OCI-LY1 (cell line): ENCODE results near the gene HGFAC.

Experiments
- H2AFZ ChIP-seq: fragments of 200-600 bp; sonication (generic), shearing (Covaris generic); 2 replicates; pipeline ENCODE4 v1.6.0; 2014; ENCODE audit warnings: antibody characterized with exemption, mild to moderate bottlenecking, low read length
- H3F3A ChIP-seq: fragments of 200-600 bp; sonication (generic), shearing (Covaris generic); 2 replicates; pipeline ENCODE4 v1.6.0; 2014; ENCODE audit warnings: mild to moderate bottlenecking, antibody characterized with exemption, low read length, moderate library complexity; ENCODE audit not compliant: insufficient read depth
- H3K27ac ChIP-seq: fragments of 200-600 bp; sonication (generic); 2 replicates; pipeline ENCODE4 v1.5.1; 2014; ENCODE audit warnings: low read length, mixed run types, mild to moderate bottlenecking, low read depth; ENCODE audit not compliant: poor library complexity, severe bottlenecking
- H3K27me3 ChIP-seq: fragments of 200-600 bp; sonication (generic); 2 replicates; pipeline ENCODE4 v1.6.0; 2014; ENCODE audit warnings: antibody characterized with exemption, mild to moderate bottlenecking, low read length, moderate library complexity; ENCODE audit not compliant: insufficient read depth
- H3K36me3 ChIP-seq: fragments of 200-600 bp; sonication (generic); 2 replicates; pipeline ENCODE4 v1.6.1; 2014; ENCODE audit warnings: mild to moderate bottlenecking, antibody characterized with exemption, low read length, moderate library complexity, mixed read lengths; ENCODE audit not compliant: insufficient read depth
- H3K4me1 ChIP-seq: fragments of 200-600 bp; sonication (generic); 2 replicates; pipeline ENCODE4 v1.5.1; 2014; ENCODE audit warnings: mild to moderate bottlenecking, low read length, moderate library complexity; ENCODE audit not compliant: insufficient read depth, severe bottlenecking
- H3K4me2 ChIP-seq: fragments of 200-600 bp; sonication (generic), shearing (Covaris generic); 2 replicates; pipeline ENCODE4 v1.6.1; 2014; ENCODE audit warnings: low read length
- H3K4me3 ChIP-seq: fragments of 200-600 bp; sonication (generic); 2 replicates; pipeline ENCODE4 v1.5.1; 2014; ENCODE audit warnings: low read length, low read depth, mild to moderate bottlenecking, mixed read lengths; ENCODE audit not compliant: poor library complexity, severe bottlenecking
- H3K79me2 ChIP-seq: fragments of 200-600 bp; shearing (Covaris generic); 2 replicates; pipeline ENCODE4 v1.6.1; 2016; ENCODE audit warnings: mixed run types, low read length, mixed read lengths; ENCODE audit not compliant: insufficient read depth
- H3K9ac ChIP-seq: fragments of 200-600 bp; sonication (generic), shearing (Covaris generic); 2 replicates; pipeline ENCODE4 v1.6.1; 2014; ENCODE audit warnings: mild to moderate bottlenecking, low read length, mixed read lengths
- H3K9me2 ChIP-seq: fragments of 200-600 bp; sonication (generic), shearing (Covaris generic); 2 replicates; pipeline ENCODE4 v1.6.1; 2014; ENCODE audit warnings: low read depth, mild to moderate bottlenecking, low read length, mixed read lengths
- H3K9me3 ChIP-seq: fragments of 200-600 bp; shearing (Covaris generic); 2 replicates; pipeline ENCODE4 v1.6.1; 2014; ENCODE audit warnings: low read length, mixed read lengths
- H4K20me1 ChIP-seq: fragments of 200-600 bp; sonication (generic), shearing (Covaris generic); 2 replicates; pipeline ENCODE4 v1.6.0; 2016; ENCODE audit warnings: mild to moderate bottlenecking, low read length; ENCODE audit not compliant: insufficient read depth
- EZH2 ChIP-seq: fragments of 200-600 bp; sonication (generic), shearing (Covaris generic); IDR thresholded peaks from 2 replicates; pipeline ENCODE4 v1.8.0; 2017; ENCODE audit warnings: borderline replicate concordance, mixed run types, mild to moderate bottlenecking, antibody characterized with exemption, low read length, moderate library complexity, mixed read lengths
- TF ChIP-seq, protein P1 (sequence below): fragments of 200-600 bp; sonication (generic), shearing (Covaris generic); IDR thresholded peaks from 2 replicates; pipeline ENCODE4 v1.5.1; 2017; ENCODE audit warnings: mild to moderate bottlenecking, antibody characterized with exemption, low read length, moderate library complexity, mixed read lengths

HGFAC gene

DNA sequence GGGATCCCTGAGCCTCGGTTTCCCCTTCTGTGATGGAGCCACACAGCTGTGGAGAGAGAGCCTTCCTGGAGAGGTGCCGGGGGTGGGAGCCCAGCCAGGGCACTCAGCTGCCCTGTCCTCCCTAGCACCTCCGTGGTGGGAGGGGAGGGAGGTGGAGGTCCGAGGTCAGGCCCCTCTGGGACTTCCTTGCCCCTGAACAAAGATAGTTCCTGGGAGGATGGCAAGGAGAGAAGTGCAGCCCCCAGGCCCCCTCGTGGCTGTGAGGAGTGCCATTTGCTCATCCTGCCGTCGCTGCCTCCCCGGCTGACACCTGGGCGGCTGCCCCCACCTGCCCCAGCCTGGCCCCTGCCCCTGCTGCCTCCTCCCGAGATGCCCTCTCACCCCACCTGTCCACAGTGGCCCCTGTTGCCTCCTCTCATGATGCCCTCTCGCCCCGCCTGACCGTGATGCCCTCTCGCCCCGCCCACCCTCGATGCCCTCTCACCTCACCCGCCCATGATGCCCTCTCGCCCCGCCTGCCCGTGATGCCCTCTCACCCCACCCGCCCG lies 34.0 kb downstream of the HGFAC start:
- H3F3A ChIP-seq: no peaks in the 10 kb centered on the region
- no peaks in the 10 kb centered on the region for H3K27me3 ChIP-seq
- H3K36me3 ChIP-seq: no peaks in the 10 kb centered on the region

DNA sequence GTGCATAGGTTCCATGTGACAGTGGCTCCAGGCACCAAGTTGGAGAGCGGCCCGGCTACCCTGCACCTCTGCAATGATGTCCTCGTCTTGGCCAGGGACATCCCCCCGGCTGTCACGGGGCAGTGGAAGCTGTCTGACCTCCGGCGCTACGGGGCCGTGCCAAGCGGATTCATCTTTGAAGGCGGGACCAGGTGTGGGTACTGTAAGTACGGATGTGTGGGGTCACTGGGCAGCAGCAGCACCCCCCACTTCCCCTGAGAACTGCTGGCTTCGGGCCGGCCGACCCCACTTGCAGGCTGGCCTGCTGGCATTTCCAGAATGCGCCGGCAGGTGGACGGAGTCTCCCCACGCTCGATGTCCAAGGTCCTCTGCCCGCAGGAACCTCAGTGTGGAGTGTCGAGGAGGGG lies 34.6 kb downstream of the HGFAC start:
- H3K9me3 ChIP-seq: no peaks in the 10 kb centered on the region

More for the DNA sequence above, 34.0 kb downstream of the HGFAC start:
- no peaks in the 10 kb centered on the region for H4K20me1 ChIP-seq
- no peak overlapping the region for H3K27ac ChIP-seq
- no peak for TF ChIP-seq EZH2
- TF ChIP-seq, protein P1, sequence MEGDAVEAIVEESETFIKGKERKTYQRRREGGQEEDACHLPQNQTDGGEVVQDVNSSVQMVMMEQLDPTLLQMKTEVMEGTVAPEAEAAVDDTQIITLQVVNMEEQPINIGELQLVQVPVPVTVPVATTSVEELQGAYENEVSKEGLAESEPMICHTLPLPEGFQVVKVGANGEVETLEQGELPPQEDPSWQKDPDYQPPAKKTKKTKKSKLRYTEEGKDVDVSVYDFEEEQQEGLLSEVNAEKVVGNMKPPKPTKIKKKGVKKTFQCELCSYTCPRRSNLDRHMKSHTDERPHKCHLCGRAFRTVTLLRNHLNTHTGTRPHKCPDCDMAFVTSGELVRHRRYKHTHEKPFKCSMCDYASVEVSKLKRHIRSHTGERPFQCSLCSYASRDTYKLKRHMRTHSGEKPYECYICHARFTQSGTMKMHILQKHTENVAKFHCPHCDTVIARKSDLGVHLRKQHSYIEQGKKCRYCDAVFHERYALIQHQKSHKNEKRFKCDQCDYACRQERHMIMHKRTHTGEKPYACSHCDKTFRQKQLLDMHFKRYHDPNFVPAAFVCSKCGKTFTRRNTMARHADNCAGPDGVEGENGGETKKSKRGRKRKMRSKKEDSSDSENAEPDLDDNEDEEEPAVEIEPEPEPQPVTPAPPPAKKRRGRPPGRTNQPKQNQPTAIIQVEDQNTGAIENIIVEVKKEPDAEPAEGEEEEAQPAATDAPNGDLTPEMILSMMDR: no peak
- no peak overlapping the region for H2AFZ ChIP-seq
- no peaks in the 10 kb centered on the region for H3K9me2 ChIP-seq
- H3K79me2 ChIP-seq: no peaks in the 10 kb centered on the region
- H3K4me3 ChIP-seq: no peak overlapping the region
- no peak overlapping the region for H3K9ac ChIP-seq
- H3K9me3 ChIP-seq: no peaks in the 10 kb centered on the region
- no peak overlapping the region for H3K4me2 ChIP-seq
- H3K4me1 ChIP-seq: no peaks in the 10 kb centered on the region

GRCh38 chr4:3476936-3477749 lies 35.4 kb downstream of the HGFAC start:
- Histone ChIP-seq H3K4me3 (no peak overlapping the region), H4K20me1 (no peaks in the 10 kb centered on the region), H3K27ac (no peak overlapping the region), H3K9me2 (no peaks in the 10 kb centered on the region), H3K27me3 (no peaks in the 10 kb centered on the region), H3K36me3 (no peaks in the 10 kb centered on the region), H3K4me1 (no peaks in the 10 kb centered on the region), H3K9me3 (no peaks in the 10 kb centered on the region), H3K4me2 (no peak overlapping the region), H3F3A (no peaks in the 10 kb centered on the region), H2AFZ (no peak overlapping the region), H3K79me2 (no peaks in the 10 kb centered on the region), H3K9ac (no peak overlapping the region)
- TF ChIP-seq, protein P1: no peak
- TF ChIP-seq EZH2: no peak

More for the DNA sequence above, 34.6 kb downstream of the HGFAC start:
- no peak for TF ChIP-seq EZH2
- TF ChIP-seq, protein P1: no peak
- Histone ChIP-seq H3F3A (no peaks in the 10 kb centered on the region), H3K36me3 (no peaks in the 10 kb centered on the region), H3K9ac (no peak overlapping the region), H3K27me3 (no peaks in the 10 kb centered on the region), H3K4me1 (no peaks in the 10 kb centered on the region), H3K4me3 (no peak overlapping the region), H3K27ac (no peak overlapping the region), H3K9me2 (no peaks in the 10 kb centered on the region), H4K20me1 (no peaks in the 10 kb centered on the region), H3K79me2 (no peaks in the 10 kb centered on the region), H3K4me2 (no peak overlapping the region), H2AFZ (no peak overlapping the region)
